ENCODE measurements around the gene MYPOP. TPM values are rescaled to one million over a fixed set of nuclear protein-coding genes. Genes with fewer than 3 reads are reported as not detected.

MYPOP gene
- polyA plus RNA-seq, 3 donors, result 0.08 to 5.9 (median 0.39) TPM

- H3K27ac ChIP-seq (ENCODE audit: low read depth in 1 of 2, low read length in 2 of 2), result no peak overlapping the region
- peaks cover 9% of the 10 kb centered on the region for H3K79me2 ChIP-seq (ENCODE audit: insufficient read depth, low read length)
- no peak for TF ChIP-seq CTCF (IDR thresholded peaks at IDR 0.05)
- no peak overlapping the region for H2AFZ ChIP-seq (ENCODE audit: insufficient read depth, low read depth, low read length, poor library complexity, severe bottlenecking)
- Mint-ChIP-seq H3K27me3 (ENCODE audit: low read depth in 3 of 3) (no peaks in the 10 kb centered on the region), H3K27ac (no peak overlapping the region), H3K4me1 (peaks cover 21% of the 10 kb centered on the region), H3K4me3 (no peak overlapping the region), H3K36me3 (peaks cover 9 to 27% of the 10 kb centered on the region in 2 donors), H3K9me3 (no peaks in the 10 kb centered on the region)
- H3K9me3 ChIP-seq (replicated peaks in 1 of 2; ENCODE audit: control insufficient read depth in 1 of 2, insufficient read depth in 1 of 2, low read length in 2 of 2), result no peaks in the 10 kb centered on the region
- no peak for DNase-seq
- H4K20me1 ChIP-seq (ENCODE audit: insufficient read depth, low read length), result peaks cover 13% of the 10 kb centered on the region
- peaks cover 6% of the 10 kb centered on the region in 2 donors for H3K36me3 ChIP-seq (replicated peaks in 1 of 2; ENCODE audit: control insufficient read depth in 1 of 2, insufficient read depth in 2 of 2, low read length in 2 of 2)
- H3K27me3 ChIP-seq (ENCODE audit: control insufficient read depth in 2 of 2, insufficient read depth in 2 of 2, low read length in 2 of 2), result no peaks in the 10 kb centered on the region
- no peak overlapping the region for H3K4me3 ChIP-seq (replicated peaks in 1 of 3; ENCODE audit: low read depth in 2 of 3, low read length in 3 of 3)
- peaks cover 25 to 32% of the 10 kb centered on the region in 2 donors for H3K4me1 ChIP-seq (ENCODE audit: control insufficient read depth in 1 of 2, insufficient read depth in 2 of 2, low read length in 2 of 2)
- WGBS (ENCODE audit: insufficient coverage), result 89% methylated on average over 3 of the region's 6 CpGs
- H3K4me2 ChIP-seq (replicated peaks; ENCODE audit: extremely low read depth, low read length, poor library complexity, severe bottlenecking), result no peak overlapping the region
- intact Hi-C loops (cut with micrococcal nuclease), result loop anchor here in 1 of 2 donors (5.0 kb wide), 1 partner anchor 157 kb away; the partner anchor contains the start of genes FBXO46 and MEIOSIN
- H3K9ac ChIP-seq (ENCODE audit: insufficient read depth, low read length, poor library complexity, severe bottlenecking), result no peak overlapping the region
These were observed 13.1 kb downstream of the MYPOP start for GRCh38 chr19:45889210-45889885.

GRCh38 chr19:45887200-45887710 is 15.2 kb downstream of the MYPOP start:
- Mint-ChIP-seq H3K27me3 (ENCODE audit: low read depth in 3 of 3) (peaks cover 0 to 3% (median 3%) of the 10 kb centered on the region in 3 donors), H3K9me3 (peaks cover 0 to 3% (median 0%) of the 10 kb centered on the region in 7 donors), H3K4me1 (peaks cover 19% of the 10 kb centered on the region), H3K27ac (peak overlapping the region; percentile 96 to 99 (median 97)), H3K36me3 (peaks cover 5 to 21% of the 10 kb centered on the region in 2 donors), H3K4me3 (peak overlapping the region; percentile 96 to 98)
- H3K9me3 ChIP-seq (replicated peaks in 1 of 2; ENCODE audit: control insufficient read depth in 1 of 2, insufficient read depth in 1 of 2, low read length in 2 of 2), result no peaks in the 10 kb centered on the region
- peaks cover 30 to 42% of the 10 kb centered on the region in 2 donors for H3K4me1 ChIP-seq (ENCODE audit: control insufficient read depth in 1 of 2, insufficient read depth in 2 of 2, low read length in 2 of 2)
- H3K36me3 ChIP-seq (replicated peaks in 1 of 2; ENCODE audit: control insufficient read depth in 1 of 2, insufficient read depth in 2 of 2, low read length in 2 of 2), result peaks cover 6% of the 10 kb centered on the region in 2 donors
- peaks cover 30% of the 10 kb centered on the region for H4K20me1 ChIP-seq (ENCODE audit: insufficient read depth, low read length)
- peak overlapping the region; percentile 78 for H3K9ac ChIP-seq (ENCODE audit: insufficient read depth, low read length, poor library complexity, severe bottlenecking)
- H3K27ac ChIP-seq (ENCODE audit: low read depth in 1 of 2, low read length in 2 of 2), result peak overlapping the region; percentile 89 to 94
- WGBS (ENCODE audit: insufficient coverage), result 92% methylated on average over 2 of the region's 10 CpGs
- H3K4me2 ChIP-seq (replicated peaks; ENCODE audit: extremely low read depth, low read length, poor library complexity, severe bottlenecking), result peak overlapping the region; percentile 100
- peaks cover 0 to 10% of the 10 kb centered on the region in 2 donors for H3K27me3 ChIP-seq (ENCODE audit: control insufficient read depth in 2 of 2, insufficient read depth in 2 of 2, low read length in 2 of 2)
- H3K4me3 ChIP-seq (replicated peaks in 1 of 3; ENCODE audit: low read depth in 2 of 3, low read length in 3 of 3), result peak overlapping the region; percentile 63 to 89 (median 83)
- H3K79me2 ChIP-seq (ENCODE audit: insufficient read depth, low read length), result peaks cover 13% of the 10 kb centered on the region
- intact Hi-C loops (cut with micrococcal nuclease), result loop anchor here (2.0 to 5.0 kb wide), 2 partner anchors 16 to 155 kb away; partner anchors contain the start of genes FBXO46 (in 1 of the 2), MEIOSIN (in 1 of the 2) and MYPOP (in 1 of the 2)
- TF ChIP-seq CTCF (IDR thresholded peaks at IDR 0.05), result no peak
- H2AFZ ChIP-seq (ENCODE audit: insufficient read depth, low read depth, low read length, poor library complexity, severe bottlenecking), result peak overlapping the region; percentile 99
- DNase-seq, result no peak

All from CD14-positive monocyte (primary cell).